DMS153 treated with DMSO at 0.1 percent for 48 hours (cell line): ENCODE data around the gene ATXN10.
"Not testable (repeated sequence)": the region's sequence is repeated elsewhere in the genome, so short reads cannot be mapped to it uniquely, and the experiment has no call there.

Experiments
- DNase-seq: peaks from one replicate; lab custom pipeline; 2025; ENCODE audit not compliant: unreplicated experiment; lab: John Stamatoyannopoulos, UW

The ATXN10 gene

GRCh38 chr22:45783021-45783420 lies 111.4 kb downstream of the ATXN10 start:
- no peak for DNase-seq

GRCh38 chr22:45783690-45784089 lies 112.1 kb downstream of the ATXN10 start:
- no peak for DNase-seq

- DNase-seq = no peak
Observed at GRCh38 chr22:45784357-45785277, 113.0 kb downstream of the ATXN10 start.

GRCh38 chr22:45785458-45785857 lies 113.8 kb downstream of the ATXN10 start:
- DNase-seq = no peak

GRCh38 chr22:45786726-45787125 lies 115.1 kb downstream of the ATXN10 start:
- DNase-seq = no peak

GRCh38 chr22:45787759-45788158 lies 116.1 kb downstream of the ATXN10 start:
- DNase-seq = no peak

- no peak for DNase-seq
Observed at GRCh38 chr22:45788522-45788921, 116.9 kb downstream of the ATXN10 start.

GRCh38 chr22:45790401-45790800 lies 118.8 kb downstream of the ATXN10 start:
- DNase-seq = no peak

GRCh38 chr22:45793161-45793560 lies 121.5 kb downstream of the ATXN10 start:
- DNase-seq = no peak

GRCh38 chr22:45793892-45794291 lies 122.3 kb downstream of the ATXN10 start:
- DNase-seq = no peak

- DNase-seq = not testable (repeated sequence)
Observed at GRCh38 chr22:45796009-45796408, 124.4 kb downstream of the ATXN10 start.

GRCh38 chr22:45799291-45799690 lies 127.7 kb downstream of the ATXN10 start:
- no peak for DNase-seq

GRCh38 chr22:45802054-45802453 lies 130.4 kb downstream of the ATXN10 start:
- DNase-seq = no peak

GRCh38 chr22:45804319-45804985 lies 132.8 kb downstream of the ATXN10 start:
- DNase-seq = no peak

- DNase-seq = no peak
Observed at GRCh38 chr22:45804986-45805325, 133.3 kb downstream of the ATXN10 start.

- DNase-seq = no peak
Observed at GRCh38 chr22:45805413-45805812, 133.8 kb downstream of the ATXN10 start.

- DNase-seq = no peak
Observed at GRCh38 chr22:45807156-45807915, 135.7 kb downstream of the ATXN10 start.

GRCh38 chr22:45812910-45813309 lies 141.3 kb downstream of the ATXN10 start:
- no peak for DNase-seq

- DNase-seq = no peak
Observed at GRCh38 chr22:45814198-45814597, 142.6 kb downstream of the ATXN10 start.

- no peak for DNase-seq
Observed at GRCh38 chr22:45816776-45817175, 145.1 kb downstream of the ATXN10 start.

- DNase-seq = no peak
Observed at GRCh38 chr22:45817745-45818423, 146.2 kb downstream of the ATXN10 start.
